H9 (cell line): Measurements from ENCODE around the gene EIF1B. TPM values are rescaled to one million over a fixed set of nuclear protein-coding genes. Genes with fewer than 3 reads are reported as not detected.

Experiments
- DNase-seq: peaks from one replicate; pipeline ENCODE4 v3.0.0-alpha.2; 2017
- H2AFZ ChIP-seq: one replicate; pipeline ENCODE4 v1.6.1; 2013; ENCODE audit warnings: mild to moderate bottlenecking, low read length, control low read depth, moderate library complexity
- H2AK5ac ChIP-seq: 2 replicates; pipeline ENCODE4 v1.6.1; 2013; ENCODE audit warnings: low read length, control low read depth, mixed read lengths; ENCODE audit not compliant: insufficient read length
- H2BK120ac ChIP-seq: one replicate; pipeline ENCODE4 v1.6.1; 2013; ENCODE audit warnings: low read depth, mild to moderate bottlenecking, low read length, control low read depth, inconsistent platforms; ENCODE audit not compliant: poor library complexity, severe bottlenecking
- H2BK12ac ChIP-seq: 2 replicates; pipeline ENCODE4 v1.6.1; 2013; ENCODE audit warnings: low read length, control low read depth, mixed read lengths, low read depth; ENCODE audit not compliant: insufficient read length
- H2BK15ac ChIP-seq: 2 replicates; pipeline ENCODE4 v1.6.1; 2013; ENCODE audit warnings: low read depth, low read length, control low read depth
- H2BK20ac ChIP-seq: one replicate; pipeline ENCODE4 v1.6.1; 2013; ENCODE audit warnings: low read depth, mild to moderate bottlenecking, low read length, control low read depth, inconsistent platforms; ENCODE audit not compliant: poor library complexity, severe bottlenecking
- H2BK5ac ChIP-seq: 2 replicates; pipeline ENCODE4 v1.6.1; 2013; ENCODE audit warnings: low read length, control low read depth, mixed read lengths; ENCODE audit not compliant: insufficient read length
- H3K14ac ChIP-seq: 2 replicates; pipeline ENCODE4 v1.6.1; 2013; ENCODE audit warnings: low read length, control low read depth; ENCODE audit not compliant: insufficient read depth
- H3K18ac ChIP-seq: 2 replicates; pipeline ENCODE4 v1.6.1; 2013; ENCODE audit warnings: low read depth, mild to moderate bottlenecking, mixed read lengths, low read length, control low read depth; ENCODE audit not compliant: insufficient read length
- H3K23ac ChIP-seq: 2 replicates; pipeline ENCODE4 v1.6.1; 2013; ENCODE audit warnings: low read length, control low read depth, mixed read lengths, low read depth; ENCODE audit not compliant: insufficient read length
- H3K23me2 ChIP-seq: 2 replicates; pipeline ENCODE4 v1.6.1; 2013; ENCODE audit warnings: low read depth, mild to moderate bottlenecking, mixed read lengths, low read length, control low read depth; ENCODE audit not compliant: insufficient read length, poor library complexity, severe bottlenecking
- H3K27ac ChIP-seq: 2 replicates; pipeline ENCODE4 v1.5.1; 2013; ENCODE audit warnings: low read length, control low read depth, mixed read lengths, low read depth; ENCODE audit not compliant: insufficient read length
- H3K27me3 ChIP-seq: 2 replicates; pipeline ENCODE4 v1.6.1; 2013; ENCODE audit warnings: low read length, control low read depth, inconsistent platforms; ENCODE audit not compliant: insufficient read depth
- H3K4ac ChIP-seq: 2 replicates; pipeline ENCODE4 v1.6.1; 2013; ENCODE audit warnings: low read depth, mild to moderate bottlenecking, control low read depth, inconsistent platforms, low read length, moderate library complexity
- H3K4me1 ChIP-seq: 2 replicates; pipeline ENCODE4 v1.6.1; 2013; ENCODE audit warnings: low read length, control low read depth, inconsistent platforms; ENCODE audit not compliant: insufficient read depth
- H3K4me2 ChIP-seq: 2 replicates; pipeline ENCODE4 v1.6.1; 2013; ENCODE audit warnings: low read length, control low read depth, mixed read lengths; ENCODE audit not compliant: insufficient read length, insufficient read depth
- H3K56ac ChIP-seq: 2 replicates; pipeline ENCODE4 v1.6.1; 2013; ENCODE audit warnings: low read depth, mild to moderate bottlenecking, mixed read lengths, low read length, control low read depth; ENCODE audit not compliant: insufficient read length
- H3K79me1 ChIP-seq: 2 replicates; pipeline ENCODE4 v1.6.1; 2013; ENCODE audit warnings: low read depth, mild to moderate bottlenecking, moderate library complexity, low read length, control low read depth, inconsistent platforms; ENCODE audit not compliant: insufficient read depth, poor library complexity, severe bottlenecking
- H3K79me2 ChIP-seq: 2 replicates; pipeline ENCODE4 v1.6.1; 2013; ENCODE audit warnings: low read length, control low read depth, inconsistent platforms; ENCODE audit not compliant: insufficient read depth
- H3K9ac ChIP-seq: 2 replicates; pipeline ENCODE4 v1.6.1; 2013; ENCODE audit warnings: low read length, control low read depth, mixed read lengths; ENCODE audit not compliant: insufficient read length; ENCODE audit errors: extremely low read depth
- H3K9me3 ChIP-seq: one replicate; pipeline ENCODE4 v1.6.1; 2013; ENCODE audit warnings: low read depth, low read length, inconsistent platforms; ENCODE audit not compliant: control insufficient read depth
- H3T11ph ChIP-seq: one replicate; pipeline ENCODE4 v1.6.1; 2013; ENCODE audit warnings: mild to moderate bottlenecking, low read length, control low read depth, inconsistent platforms
- H4K20me1 ChIP-seq: one replicate; pipeline ENCODE4 v1.6.1; 2013; ENCODE audit not compliant: control insufficient read depth, insufficient read length, insufficient read depth
- H4K5ac ChIP-seq: 2 replicates; pipeline ENCODE4 v1.6.1; 2013; ENCODE audit warnings: low read depth, mild to moderate bottlenecking, mixed read lengths, low read length, control low read depth; ENCODE audit not compliant: insufficient read length
- H4K8ac ChIP-seq: replicated peaks from 2 replicates; pipeline ENCODE4 v1.6.1; 2013; ENCODE audit warnings: low read length, control low read depth, mixed read lengths, low read depth; ENCODE audit not compliant: insufficient read length
- H4K91ac ChIP-seq: 2 replicates; pipeline ENCODE4 v1.6.1; 2013; ENCODE audit warnings: low read depth, mild to moderate bottlenecking, moderate library complexity, mixed read lengths, low read length, control low read depth; ENCODE audit not compliant: insufficient read length
- H3K27ac Mint-ChIP-seq, 3 experiments: 2 replicates in 2 of 3; 3 replicates in 1 of 3; pipeline ENCODE4 v1.8.0; 2020 to 2021; ENCODE audit warnings: mixed read lengths in 3 of 3, mild to moderate bottlenecking in 1 of 3, moderate library complexity in 1 of 3
- H3K27me3 Mint-ChIP-seq: 2 replicates; pipeline ENCODE4 v1.8.0; 2021; ENCODE audit warnings: low read depth, mild to moderate bottlenecking, moderate library complexity, mixed read lengths
- H3K36me3 Mint-ChIP-seq, 3 experiments: 2 replicates in 2 of 3; 3 replicates in 1 of 3; pipeline ENCODE4 v1.8.0; 2020 to 2021; ENCODE audit warnings: low read depth in 3 of 3, mixed read lengths in 3 of 3; ENCODE audit not compliant: insufficient read depth in 1 of 3
- H3K4me1 Mint-ChIP-seq, 2 experiments: 2 replicates each; pipeline ENCODE4 v1.8.0; 2020; ENCODE audit warnings: mixed read lengths in 2 of 2
- H3K4me3 Mint-ChIP-seq, 2 experiments: 2 replicates in 1 of 2; 3 replicates in 1 of 2; pipeline ENCODE4 v1.8.0; 2020 to 2021; ENCODE audit warnings: mild to moderate bottlenecking in 2 of 2, mixed read lengths in 2 of 2, moderate library complexity in 1 of 2
- H3K9me3 Mint-ChIP-seq, 2 experiments: 2 replicates in 1 of 2; 3 replicates in 1 of 2; pipeline ENCODE4 v1.8.0; 2020; ENCODE audit warnings: mild to moderate bottlenecking in 2 of 2, mixed read lengths in 2 of 2, moderate library complexity in 1 of 2
- CTCF ChIP-seq: fragments of 200-600 bp; sonication (generic); conservative IDR thresholded peaks from 3 replicates; pipeline ENCODE4 v1.8.0; 2021; ENCODE audit warnings: antibody characterized with exemption, mild to moderate bottlenecking
- total RNA-seq: library from RNA; stranded (reverse); gene quantifications from 2 replicates; pipeline ENCODE4 v1.2.1, GENCODE V29; 2021

The EIF1B gene
- total RNA-seq, 1 experiment from 2014 or later = 133 TPM

GRCh38 chr3:40262331-40262730, 47.2 kb upstream of the EIF1B start:
- H3K4me2 ChIP-seq = no peak overlapping the region
- Mint-ChIP-seq H3K4me1 (peaks cover 4 to 9% of the 10 kb centered on the region in 2 experiments), H3K27ac (no peak overlapping the region), H3K27me3 (no peaks in the 10 kb centered on the region; the same call in 1 of the 2 replicates), H3K9me3 (no peaks in the 10 kb centered on the region), H3K4me3 (no peak overlapping the region), H3K36me3 (no peaks in the 10 kb centered on the region)
- no peak overlapping the region for H3K4ac ChIP-seq
- no peak for DNase-seq
- no peak overlapping the region for H3K56ac ChIP-seq
- no peak overlapping the region for H2BK5ac ChIP-seq
- H3K4me1 ChIP-seq = no peaks in the 10 kb centered on the region
- no peaks in the 10 kb centered on the region for H3K79me2 ChIP-seq
- H2AK5ac ChIP-seq = no peak overlapping the region
- H4K5ac ChIP-seq = no peak overlapping the region
- H3K18ac ChIP-seq = no peak overlapping the region
- H2AFZ ChIP-seq = no peak overlapping the region
- no peaks in the 10 kb centered on the region for H3K27me3 ChIP-seq
- H2BK120ac ChIP-seq = no peak overlapping the region
- no peak for TF ChIP-seq CTCF
- H4K91ac ChIP-seq = no peak overlapping the region
- no peak overlapping the region for H3K27ac ChIP-seq
- no peaks in the 10 kb centered on the region for H3K79me1 ChIP-seq
- H4K8ac ChIP-seq = no peak overlapping the region
- no peak overlapping the region for H3K9ac ChIP-seq
- no peak overlapping the region for H3K23ac ChIP-seq
- no peak overlapping the region for H2BK20ac ChIP-seq
- no peak overlapping the region for H2BK15ac ChIP-seq
- no peak overlapping the region for H3K14ac ChIP-seq
- H4K20me1 ChIP-seq = no peaks in the 10 kb centered on the region
- no peaks in the 10 kb centered on the region for H3K9me3 ChIP-seq
- no peaks in the 10 kb centered on the region for H3K23me2 ChIP-seq
- H3T11ph ChIP-seq = no peak overlapping the region
- H2BK12ac ChIP-seq = no peak overlapping the region
